ENCODE measurements around the gene DNAH3.
"Not testable (repeated sequence)": the region's sequence is repeated elsewhere in the genome, so short reads cannot be mapped to it uniquely, and the experiment has no call there.

DNAH3 gene

DNA sequence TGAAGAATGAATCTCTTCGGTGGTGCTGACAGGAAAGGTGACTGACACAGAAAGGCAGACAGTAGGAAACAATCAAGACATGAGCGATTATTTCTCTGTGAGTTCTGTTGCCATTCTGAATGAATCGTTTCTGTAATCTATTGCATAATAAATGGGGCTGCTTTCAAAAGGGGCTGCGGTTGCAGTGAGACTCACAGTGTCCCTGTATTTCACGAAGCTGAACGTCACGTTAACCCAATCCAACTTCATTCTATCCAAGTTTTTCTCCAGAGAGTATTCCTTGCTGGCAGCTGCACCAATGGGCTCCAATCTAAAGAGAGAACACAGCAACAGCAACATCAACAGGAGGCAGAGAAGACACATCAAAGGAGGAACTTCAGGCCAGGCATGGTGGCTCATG lies 75.4 kb downstream of the DNAH3 start:
- H3K9me3 ChIP-seq (ENCODE audit: control insufficient read depth, low read length): no peaks in the 10 kb centered on the region
- no peak overlapping the region for H3K27ac ChIP-seq (ENCODE audit: insufficient read depth, low read depth, low read length, poor library complexity, severe bottlenecking)
- 90 to 92% methylated on average over 7 of the region's 7 CpGs for WGBS, 2 experiments

DNA sequence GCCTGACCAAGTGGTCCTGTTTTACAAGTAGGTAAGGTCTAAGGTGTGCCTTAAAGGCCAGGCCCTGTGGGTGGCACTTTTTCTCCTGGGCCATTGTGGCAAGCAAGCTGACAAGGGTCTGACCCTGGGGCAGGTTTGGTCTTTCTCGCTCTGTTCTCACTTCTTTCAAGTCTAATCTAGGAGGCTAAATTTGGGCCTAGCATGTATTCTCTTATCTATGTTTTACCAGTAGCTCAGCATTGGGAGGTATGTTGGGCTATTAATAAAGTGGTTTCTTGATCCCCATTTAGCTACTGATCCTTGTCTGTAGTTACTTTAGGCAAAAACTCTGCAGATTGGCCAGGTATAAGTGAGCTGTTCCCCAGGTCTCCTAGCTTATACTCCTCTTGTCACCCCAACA lies 77.7 kb downstream of the DNAH3 start:
- WGBS, 2 experiments: 96 to 97% methylated on average over 1 of the region's 1 CpG
- H3K4me3 ChIP-seq (ENCODE audit: insufficient read depth, low read depth, low read length): no peak overlapping the region
- H3K4me1 ChIP-seq (ENCODE audit: control insufficient read depth, insufficient read depth, low read length): no peaks in the 10 kb centered on the region
- no peaks in the 10 kb centered on the region for H3K27me3 ChIP-seq (ENCODE audit: control insufficient read depth, insufficient read depth, low read length, poor library complexity, severe bottlenecking)
- H3K9me3 ChIP-seq (ENCODE audit: control insufficient read depth, low read length): no peaks in the 10 kb centered on the region
- no peak overlapping the region for H3K27ac ChIP-seq (ENCODE audit: insufficient read depth, low read depth, low read length, poor library complexity, severe bottlenecking)
- no peaks in the 10 kb centered on the region for H3K36me3 ChIP-seq (ENCODE audit: control insufficient read depth, insufficient read depth, low read length)

More for the DNA sequence above, 75.4 kb downstream of the DNAH3 start:
- no peaks in the 10 kb centered on the region for H3K27me3 ChIP-seq (ENCODE audit: control insufficient read depth, insufficient read depth, low read length, poor library complexity, severe bottlenecking)
- H3K36me3 ChIP-seq (ENCODE audit: control insufficient read depth, insufficient read depth, low read length): no peaks in the 10 kb centered on the region
- H3K4me3 ChIP-seq (ENCODE audit: insufficient read depth, low read depth, low read length): no peak overlapping the region
- no peaks in the 10 kb centered on the region for H3K4me1 ChIP-seq (ENCODE audit: control insufficient read depth, insufficient read depth, low read length)

DNA sequence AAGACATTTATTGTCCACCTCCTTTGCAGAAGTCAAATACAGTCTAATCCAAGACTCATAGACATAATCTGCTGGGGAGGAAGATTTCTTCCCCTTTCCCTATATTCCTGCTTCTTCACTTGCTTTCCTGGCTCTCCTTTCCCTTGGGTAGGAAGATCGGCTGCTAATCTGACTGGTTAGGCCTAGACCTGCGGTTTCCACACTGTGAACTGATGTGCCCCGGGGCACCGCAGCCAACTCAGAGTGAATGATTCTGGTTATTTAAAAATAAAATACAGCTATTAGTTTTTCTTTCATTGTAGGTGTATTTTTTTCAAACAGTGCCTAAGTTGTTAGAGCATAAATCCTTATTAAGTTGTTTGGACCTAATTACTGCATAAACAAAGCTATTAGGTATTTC lies 78.9 kb downstream of the DNAH3 start:
- Histone ChIP-seq H3K4me1 (ENCODE audit: control insufficient read depth, insufficient read depth, low read length) (no peaks in the 10 kb centered on the region), H3K9me3 (ENCODE audit: control insufficient read depth, low read length) (no peaks in the 10 kb centered on the region), H3K4me3 (ENCODE audit: insufficient read depth, low read depth, low read length) (no peak overlapping the region), H3K27me3 (ENCODE audit: control insufficient read depth, insufficient read depth, low read length, poor library complexity, severe bottlenecking) (no peaks in the 10 kb centered on the region), H3K36me3 (ENCODE audit: control insufficient read depth, insufficient read depth, low read length) (no peaks in the 10 kb centered on the region), H3K27ac (ENCODE audit: insufficient read depth, low read depth, low read length, poor library complexity, severe bottlenecking) (no peak overlapping the region)
- WGBS, 2 experiments: 87 to 100% methylated on average over 1 to 4 of the region's 4 CpGs

DNA sequence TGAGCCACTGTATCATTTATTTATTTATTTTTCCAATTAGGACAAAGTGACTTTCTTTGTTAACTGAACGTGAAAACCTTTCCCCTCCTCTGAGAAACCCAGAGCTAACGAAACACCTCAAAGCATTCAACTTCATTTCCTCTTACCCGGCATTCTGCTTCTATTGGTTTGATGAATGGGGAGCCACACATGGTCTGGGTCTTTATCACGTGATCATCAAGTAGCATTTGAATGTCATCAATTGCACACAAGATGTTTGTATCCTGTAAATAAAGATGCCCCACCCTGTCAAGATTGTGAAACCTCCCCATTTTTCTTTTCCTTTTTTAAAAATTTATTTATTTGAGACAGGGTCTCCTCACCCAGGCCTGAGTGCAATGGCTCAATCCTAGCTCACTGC lies 80.1 kb downstream of the DNAH3 start:
- WGBS, 2 experiments: 95 to 98% methylated on average over 4 of the region's 4 CpGs
- no peaks in the 10 kb centered on the region for H3K36me3 ChIP-seq (ENCODE audit: control insufficient read depth, insufficient read depth, low read length)
- H3K4me1 ChIP-seq (ENCODE audit: control insufficient read depth, insufficient read depth, low read length): no peaks in the 10 kb centered on the region
- no peaks in the 10 kb centered on the region for H3K9me3 ChIP-seq (ENCODE audit: control insufficient read depth, low read length)
- H3K27me3 ChIP-seq (ENCODE audit: control insufficient read depth, insufficient read depth, low read length, poor library complexity, severe bottlenecking): no peaks in the 10 kb centered on the region
- H3K4me3 ChIP-seq (ENCODE audit: insufficient read depth, low read depth, low read length): no peak overlapping the region
- H3K27ac ChIP-seq (ENCODE audit: insufficient read depth, low read depth, low read length, poor library complexity, severe bottlenecking): no peak overlapping the region

DNA sequence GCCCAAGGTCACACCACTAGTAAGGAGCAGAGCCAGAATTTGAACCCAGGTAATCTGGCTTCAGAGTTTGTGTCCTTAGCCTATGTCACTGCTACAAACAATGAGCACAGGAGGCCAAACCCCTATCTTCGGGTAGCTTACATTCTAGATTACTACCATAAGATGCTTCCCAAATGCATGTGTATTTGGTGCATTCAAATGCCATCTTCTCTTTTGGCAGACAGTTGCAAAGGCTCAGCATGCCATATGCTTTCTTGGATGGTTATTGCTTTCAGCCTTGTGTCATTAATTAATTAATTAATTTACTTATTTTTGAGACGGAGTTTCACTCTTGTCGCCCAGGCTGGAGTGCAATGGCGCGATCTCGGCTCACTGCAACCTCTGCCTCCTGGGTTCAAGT lies 80.7 kb downstream of the DNAH3 start:
- H3K4me3 ChIP-seq (ENCODE audit: insufficient read depth, low read depth, low read length): no peak overlapping the region
- H3K4me1 ChIP-seq (ENCODE audit: control insufficient read depth, insufficient read depth, low read length): no peaks in the 10 kb centered on the region
- no peaks in the 10 kb centered on the region for H3K9me3 ChIP-seq (ENCODE audit: control insufficient read depth, low read length)
- H3K27me3 ChIP-seq (ENCODE audit: control insufficient read depth, insufficient read depth, low read length, poor library complexity, severe bottlenecking): no peaks in the 10 kb centered on the region
- WGBS, 2 experiments: 90 to 97% methylated on average over 6 of the region's 6 CpGs
- no peak overlapping the region for H3K27ac ChIP-seq (ENCODE audit: insufficient read depth, low read depth, low read length, poor library complexity, severe bottlenecking)
- H3K36me3 ChIP-seq (ENCODE audit: control insufficient read depth, insufficient read depth, low read length): no peaks in the 10 kb centered on the region

DNA sequence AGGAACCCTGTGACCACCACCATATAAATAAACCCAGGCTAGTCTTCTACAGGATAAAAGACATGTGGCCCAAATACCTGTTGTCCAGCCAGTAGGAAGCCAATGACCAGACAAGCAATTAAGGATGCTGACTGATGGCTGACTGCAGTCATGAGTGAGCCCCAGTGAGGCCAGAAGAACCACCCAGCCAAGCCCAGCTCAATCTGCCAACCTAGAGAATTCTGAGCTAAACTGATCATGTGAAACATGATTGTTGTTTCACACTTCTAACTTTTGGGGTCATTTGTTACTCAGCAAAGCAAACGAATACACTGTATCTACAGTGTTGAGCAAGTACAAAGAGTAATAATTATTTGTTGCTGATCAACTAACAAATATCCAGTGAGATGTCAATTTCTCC lies 86.4 kb downstream of the DNAH3 start:
- 91% methylated on average over 1 of the region's 1 CpG; no CpG with 5 or more reads in 1 of the 2 experiments for WGBS, 2 experiments
- H3K27me3 ChIP-seq (ENCODE audit: control insufficient read depth, insufficient read depth, low read length, poor library complexity, severe bottlenecking): no peaks in the 10 kb centered on the region
- no peak overlapping the region for H3K4me3 ChIP-seq (ENCODE audit: insufficient read depth, low read depth, low read length)
- no peak overlapping the region for H3K27ac ChIP-seq (ENCODE audit: insufficient read depth, low read depth, low read length, poor library complexity, severe bottlenecking)
- no peaks in the 10 kb centered on the region for H3K4me1 ChIP-seq (ENCODE audit: control insufficient read depth, insufficient read depth, low read length)
- no peaks in the 10 kb centered on the region for H3K36me3 ChIP-seq (ENCODE audit: control insufficient read depth, insufficient read depth, low read length)
- no peaks in the 10 kb centered on the region for H3K9me3 ChIP-seq (ENCODE audit: control insufficient read depth, low read length)

DNA sequence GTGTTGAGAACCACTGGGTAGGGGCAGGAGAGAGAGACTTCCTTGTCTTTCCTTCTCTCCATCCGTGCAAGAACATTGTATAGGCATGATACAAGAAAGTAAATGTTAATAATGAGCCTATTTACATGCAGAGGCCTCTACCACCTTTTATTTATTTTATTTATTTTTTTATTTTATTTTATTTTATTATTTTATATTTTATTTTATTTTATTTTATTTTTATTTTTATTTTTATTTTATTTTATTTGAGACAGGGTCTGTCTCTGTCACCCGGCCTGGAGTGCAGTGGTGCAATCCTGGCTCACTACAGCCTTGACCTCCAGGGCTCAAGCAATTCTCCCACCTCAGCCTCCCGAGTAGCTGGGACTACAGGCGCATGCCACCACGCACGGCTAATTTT lies 87.3 kb downstream of the DNAH3 start:
- H3K4me3 ChIP-seq (ENCODE audit: insufficient read depth, low read depth, low read length); H3K27me3 ChIP-seq (ENCODE audit: control insufficient read depth, insufficient read depth, low read length, poor library complexity, severe bottlenecking); H3K9me3 ChIP-seq (ENCODE audit: control insufficient read depth, low read length); H3K27ac ChIP-seq (ENCODE audit: insufficient read depth, low read depth, low read length, poor library complexity, severe bottlenecking); H3K4me1 ChIP-seq (ENCODE audit: control insufficient read depth, insufficient read depth, low read length); H3K36me3 ChIP-seq (ENCODE audit: control insufficient read depth, insufficient read depth, low read length): not testable (repeated sequence)
- WGBS, 2 experiments: 93 to 95% methylated on average over 5 of the region's 6 CpGs

DNA sequence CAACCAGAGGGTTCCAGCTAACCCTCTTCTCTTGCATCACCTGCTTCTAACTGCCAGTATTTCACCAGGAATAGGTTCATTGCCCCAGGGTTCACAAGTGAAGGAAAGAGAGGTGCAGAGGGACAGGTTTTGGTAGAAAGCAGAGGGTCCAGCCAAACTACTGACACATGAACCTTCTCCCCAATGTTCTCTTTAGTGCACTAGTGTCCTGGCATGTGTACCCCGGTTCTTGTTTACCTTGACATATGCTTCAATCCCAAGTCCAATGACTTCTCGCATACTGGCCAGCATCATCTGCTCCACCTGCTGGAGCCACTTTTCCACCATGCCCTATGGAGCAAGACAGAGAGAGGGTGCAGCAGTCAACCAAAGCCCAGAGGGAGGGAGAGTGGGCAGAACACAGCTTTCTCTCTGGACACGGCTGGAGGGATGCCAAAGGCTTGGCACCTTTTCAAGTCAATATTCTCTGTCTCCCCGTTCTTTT lies 90.6 kb downstream of the DNAH3 start:
- 89 to 92% methylated on average over 4 of the region's 4 CpGs for WGBS, 2 experiments
- no peaks in the 10 kb centered on the region for H3K27me3 ChIP-seq (ENCODE audit: control insufficient read depth, insufficient read depth, low read length, poor library complexity, severe bottlenecking)
- H3K27ac ChIP-seq (ENCODE audit: insufficient read depth, low read depth, low read length, poor library complexity, severe bottlenecking): no peak overlapping the region
- no peaks in the 10 kb centered on the region for H3K4me1 ChIP-seq (ENCODE audit: control insufficient read depth, insufficient read depth, low read length)
- no peaks in the 10 kb centered on the region for H3K9me3 ChIP-seq (ENCODE audit: control insufficient read depth, low read length)
- H3K36me3 ChIP-seq (ENCODE audit: control insufficient read depth, insufficient read depth, low read length): no peaks in the 10 kb centered on the region
- no peak overlapping the region for H3K4me3 ChIP-seq (ENCODE audit: insufficient read depth, low read depth, low read length)

DNA sequence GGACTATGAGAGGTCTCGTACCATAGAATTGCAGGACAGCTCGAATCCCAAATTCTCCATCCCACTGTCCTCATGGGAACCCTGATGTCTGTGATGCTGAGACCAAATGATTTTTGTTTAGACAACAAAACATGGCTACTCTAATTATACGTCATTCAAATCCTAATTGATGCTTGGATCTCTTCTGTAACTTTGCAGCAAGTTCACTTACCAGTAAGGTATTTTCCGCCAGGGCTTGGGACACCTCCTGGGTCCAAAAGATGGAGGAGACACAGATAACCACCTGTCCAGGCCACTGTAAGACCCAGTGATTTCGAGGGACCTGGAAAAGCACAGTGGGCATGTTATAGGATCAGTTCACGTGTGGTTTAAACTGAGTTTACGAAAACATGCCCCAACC lies 92.8 kb downstream of the DNAH3 start:
- Histone ChIP-seq H3K4me1 (ENCODE audit: control insufficient read depth, insufficient read depth, low read length) (no peaks in the 10 kb centered on the region), H3K27me3 (ENCODE audit: control insufficient read depth, insufficient read depth, low read length, poor library complexity, severe bottlenecking) (no peaks in the 10 kb centered on the region)
- WGBS, 2 experiments: 89 to 91% methylated on average over 7 of the region's 7 CpGs

DNA sequence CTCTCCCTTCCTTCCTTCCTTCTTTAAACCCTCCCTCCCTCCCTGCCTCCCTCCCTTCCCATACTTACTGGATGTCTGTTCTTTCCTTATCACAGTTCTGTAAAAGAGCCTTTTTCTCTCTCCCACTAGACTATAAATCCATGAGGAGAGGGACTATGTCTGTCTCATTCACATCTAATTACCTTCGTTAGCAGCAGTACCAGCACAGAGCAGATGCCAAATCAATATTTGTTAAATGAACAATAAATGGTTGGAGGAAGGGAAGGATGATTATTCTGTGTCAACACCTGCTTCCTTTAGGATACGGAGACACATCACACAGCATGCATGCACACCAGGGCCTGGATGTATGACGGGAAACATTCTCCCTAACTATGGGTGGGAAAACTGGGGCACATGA lies 94.2 kb downstream of the DNAH3 start:
- no peaks in the 10 kb centered on the region for H3K27me3 ChIP-seq (ENCODE audit: control insufficient read depth, insufficient read depth, low read length, poor library complexity, severe bottlenecking)
- H3K4me3 ChIP-seq (ENCODE audit: insufficient read depth, low read depth, low read length): no peak overlapping the region
- no peaks in the 10 kb centered on the region for H3K36me3 ChIP-seq (ENCODE audit: control insufficient read depth, insufficient read depth, low read length)
- WGBS, 2 experiments: 82% methylated on average over 3 of the region's 3 CpGs; no CpG with 5 or more reads in 1 of the 2 experiments
- no peaks in the 10 kb centered on the region for H3K4me1 ChIP-seq (ENCODE audit: control insufficient read depth, insufficient read depth, low read length)
- no peak overlapping the region for H3K27ac ChIP-seq (ENCODE audit: insufficient read depth, low read depth, low read length, poor library complexity, severe bottlenecking)
- H3K9me3 ChIP-seq (ENCODE audit: control insufficient read depth, low read length): no peaks in the 10 kb centered on the region

More for the DNA sequence above, 92.8 kb downstream of the DNAH3 start:
- Histone ChIP-seq H3K9me3 (ENCODE audit: control insufficient read depth, low read length) (no peaks in the 10 kb centered on the region), H3K36me3 (ENCODE audit: control insufficient read depth, insufficient read depth, low read length) (no peaks in the 10 kb centered on the region), H3K4me3 (ENCODE audit: insufficient read depth, low read depth, low read length) (no peak overlapping the region), H3K27ac (ENCODE audit: insufficient read depth, low read depth, low read length, poor library complexity, severe bottlenecking) (no peak overlapping the region)

DNA sequence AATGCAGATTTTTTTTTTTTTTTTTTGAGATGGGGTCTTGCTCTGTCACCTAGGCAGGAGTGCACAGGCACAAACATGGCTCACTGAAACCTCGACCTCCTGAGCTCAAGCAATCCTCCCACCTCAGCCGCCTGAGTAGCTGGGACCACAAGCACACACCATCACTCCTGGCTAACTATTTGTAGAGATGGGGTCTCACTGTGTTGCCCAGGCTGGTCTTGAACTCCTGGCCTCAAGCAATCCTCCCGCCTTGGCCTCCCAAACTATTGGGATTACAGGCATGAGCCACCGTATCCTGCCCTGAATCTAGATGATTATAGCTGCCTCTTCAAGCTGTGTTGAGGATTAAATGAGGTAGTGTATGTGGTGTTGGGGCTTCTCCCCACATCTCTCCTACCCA lies 94.9 kb downstream of the DNAH3 start:
- not testable (repeated sequence) for H3K4me3 ChIP-seq (ENCODE audit: insufficient read depth, low read depth, low read length); H3K9me3 ChIP-seq (ENCODE audit: control insufficient read depth, low read length); H3K36me3 ChIP-seq (ENCODE audit: control insufficient read depth, insufficient read depth, low read length); H3K4me1 ChIP-seq (ENCODE audit: control insufficient read depth, insufficient read depth, low read length); H3K27me3 ChIP-seq (ENCODE audit: control insufficient read depth, insufficient read depth, low read length, poor library complexity, severe bottlenecking); H3K27ac ChIP-seq (ENCODE audit: insufficient read depth, low read depth, low read length, poor library complexity, severe bottlenecking)
- 84 to 96% methylated on average over 4 of the region's 4 CpGs for WGBS, 2 experiments
